Measurements from ENCODE around the gene TMTC3.

The TMTC3 gene

DNA sequence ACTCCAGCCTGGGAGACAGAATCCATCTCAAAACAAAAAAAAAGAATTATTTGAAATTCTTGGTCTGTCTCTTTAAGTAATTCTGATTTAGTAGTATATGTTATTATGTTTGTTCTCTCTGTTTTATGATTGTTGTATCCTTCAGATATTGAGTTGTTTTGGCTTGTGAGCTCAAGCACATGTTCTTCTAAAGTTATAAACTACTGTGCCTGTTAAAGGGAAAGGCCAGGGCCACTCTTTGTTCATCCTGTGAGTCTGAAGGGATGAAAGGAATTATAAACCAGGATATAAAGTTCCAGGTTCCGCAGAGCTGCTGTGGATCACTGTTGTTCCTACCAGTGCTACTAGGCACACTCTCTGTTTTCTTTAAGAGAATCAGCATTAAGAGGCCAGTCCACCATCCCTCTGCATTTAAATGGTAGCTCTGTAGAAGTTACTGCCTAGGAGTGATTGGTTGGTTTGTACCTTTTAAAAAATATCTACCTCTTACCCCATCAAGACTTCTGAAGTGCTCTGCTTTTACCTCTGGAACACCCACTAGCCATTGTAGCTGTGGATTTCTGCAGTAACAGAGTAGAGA is 14.1 kb downstream of the TMTC3 start:
- no peak overlapping the region for H3K27ac ChIP-seq (ENCODE audit: low read depth, low read length)
- peaks cover 3% of the 10 kb centered on the region; the same call in 1 of the 2 replicates for H3F3A ChIP-seq (ENCODE audit: insufficient read depth)
- no peak overlapping the region for H3K4me2 ChIP-seq (ENCODE audit: low read depth, low read length, poor library complexity, severe bottlenecking)
- peaks cover 7% of the 10 kb centered on the region; the same call in 1 of the 2 replicates for H3K36me3 ChIP-seq (ENCODE audit: low read length)
- H3K9me2 ChIP-seq (replicated peaks; ENCODE audit: insufficient read depth, low read length), result no peaks in the 10 kb centered on the region
- TF ChIP-seq EZH2phosphoT487 (conservative IDR thresholded peaks at IDR 0.05; ENCODE audit: low read length), result no peak
- H3K9me3 ChIP-seq (ENCODE audit: insufficient read depth, low read length), result no peaks in the 10 kb centered on the region
- H3K4me3 ChIP-seq (ENCODE audit: insufficient read depth, low read length, poor library complexity, severe bottlenecking), result no peak overlapping the region
- no peaks in the 10 kb centered on the region for H3K79me2 ChIP-seq (ENCODE audit: insufficient read depth, low read length)
- no peaks in the 10 kb centered on the region for H4K20me1 ChIP-seq (ENCODE audit: low read depth, low read length)
- H2AFZ ChIP-seq (ENCODE audit: low read depth, low read length, severe bottlenecking), result no peak overlapping the region
- no peak overlapping the region for H3K9ac ChIP-seq (ENCODE audit: low read length)
- no peaks in the 10 kb centered on the region for H3K27me3 ChIP-seq (ENCODE audit: low read length)

DNA sequence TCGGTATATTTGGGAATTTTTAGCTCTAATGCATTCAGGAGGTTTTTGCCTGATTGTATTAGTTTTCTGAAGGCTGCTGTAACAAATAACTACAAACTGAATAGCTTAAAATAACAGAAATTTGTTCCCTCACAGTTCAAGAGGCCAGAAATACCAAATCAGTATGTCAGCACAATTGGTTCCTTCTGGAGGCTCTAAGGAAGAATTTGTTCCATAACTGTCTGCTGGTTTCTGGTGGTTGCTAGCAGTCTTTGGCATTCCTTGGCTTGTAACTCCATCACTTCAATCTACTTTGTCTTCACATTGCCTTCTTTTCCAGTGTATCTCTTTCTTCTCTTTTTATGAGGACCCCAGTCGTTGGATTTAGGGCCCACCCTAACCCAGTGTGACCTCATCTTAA is 21.3 kb downstream of the TMTC3 start:
- Histone ChIP-seq H2AFZ (ENCODE audit: low read depth, low read length, severe bottlenecking) (no peak overlapping the region), H3K9ac (ENCODE audit: low read length) (no peak overlapping the region), H3F3A (ENCODE audit: insufficient read depth) (no peaks in the 10 kb centered on the region), H3K9me2 (replicated peaks; ENCODE audit: insufficient read depth, low read length) (no peaks in the 10 kb centered on the region), H3K27me3 (ENCODE audit: low read length) (no peaks in the 10 kb centered on the region), H3K9me3 (ENCODE audit: insufficient read depth, low read length) (no peaks in the 10 kb centered on the region), H4K20me1 (ENCODE audit: low read depth, low read length) (no peaks in the 10 kb centered on the region), H3K36me3 (ENCODE audit: low read length) (peaks cover 18% of the 10 kb centered on the region; the same call in 1 of the 2 replicates), H3K79me2 (ENCODE audit: insufficient read depth, low read length) (no peaks in the 10 kb centered on the region), H3K4me2 (ENCODE audit: low read depth, low read length, poor library complexity, severe bottlenecking) (no peak overlapping the region), H3K4me3 (ENCODE audit: insufficient read depth, low read length, poor library complexity, severe bottlenecking) (no peak overlapping the region), H3K27ac (ENCODE audit: low read depth, low read length) (no peak overlapping the region)
- TF ChIP-seq, protein P1, sequence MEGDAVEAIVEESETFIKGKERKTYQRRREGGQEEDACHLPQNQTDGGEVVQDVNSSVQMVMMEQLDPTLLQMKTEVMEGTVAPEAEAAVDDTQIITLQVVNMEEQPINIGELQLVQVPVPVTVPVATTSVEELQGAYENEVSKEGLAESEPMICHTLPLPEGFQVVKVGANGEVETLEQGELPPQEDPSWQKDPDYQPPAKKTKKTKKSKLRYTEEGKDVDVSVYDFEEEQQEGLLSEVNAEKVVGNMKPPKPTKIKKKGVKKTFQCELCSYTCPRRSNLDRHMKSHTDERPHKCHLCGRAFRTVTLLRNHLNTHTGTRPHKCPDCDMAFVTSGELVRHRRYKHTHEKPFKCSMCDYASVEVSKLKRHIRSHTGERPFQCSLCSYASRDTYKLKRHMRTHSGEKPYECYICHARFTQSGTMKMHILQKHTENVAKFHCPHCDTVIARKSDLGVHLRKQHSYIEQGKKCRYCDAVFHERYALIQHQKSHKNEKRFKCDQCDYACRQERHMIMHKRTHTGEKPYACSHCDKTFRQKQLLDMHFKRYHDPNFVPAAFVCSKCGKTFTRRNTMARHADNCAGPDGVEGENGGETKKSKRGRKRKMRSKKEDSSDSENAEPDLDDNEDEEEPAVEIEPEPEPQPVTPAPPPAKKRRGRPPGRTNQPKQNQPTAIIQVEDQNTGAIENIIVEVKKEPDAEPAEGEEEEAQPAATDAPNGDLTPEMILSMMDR (IDR thresholded peaks at IDR 0.05; ENCODE audit: insufficient read depth, low read length, poor library complexity, severe bottlenecking), result no peak
- TF ChIP-seq EZH2phosphoT487 (conservative IDR thresholded peaks at IDR 0.05; ENCODE audit: low read length), result no peak

DNA sequence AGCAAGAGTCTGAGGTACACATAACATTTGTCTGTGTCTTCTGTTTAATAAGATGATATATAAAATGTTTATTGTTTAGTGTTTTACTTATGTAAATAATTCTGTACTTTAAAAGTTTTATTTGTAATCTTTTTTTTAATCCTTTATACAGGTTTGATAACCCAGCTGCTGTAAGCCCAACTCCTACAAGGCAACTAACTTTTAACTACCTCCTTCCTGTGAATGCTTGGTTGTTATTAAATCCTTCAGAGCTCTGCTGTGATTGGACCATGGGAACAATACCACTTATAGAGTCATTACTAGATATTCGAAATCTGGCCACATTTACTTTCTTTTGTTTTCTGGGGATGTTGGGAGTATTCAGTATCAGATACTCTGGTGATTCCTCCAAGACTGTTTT is 24.1 kb downstream of the TMTC3 start:
- peaks cover 11% of the 10 kb centered on the region; the same call in 1 of the 2 replicates for H3K36me3 ChIP-seq (ENCODE audit: low read length)
- no peaks in the 10 kb centered on the region for H3K9me2 ChIP-seq (replicated peaks; ENCODE audit: insufficient read depth, low read length)
- H3K9ac ChIP-seq (ENCODE audit: low read length), result no peak overlapping the region
- H3K27ac ChIP-seq (ENCODE audit: low read depth, low read length), result no peak overlapping the region
- no peak overlapping the region for H3K4me2 ChIP-seq (ENCODE audit: low read depth, low read length, poor library complexity, severe bottlenecking)
- no peaks in the 10 kb centered on the region for H3K79me2 ChIP-seq (ENCODE audit: insufficient read depth, low read length)
- H3K9me3 ChIP-seq (ENCODE audit: insufficient read depth, low read length), result no peaks in the 10 kb centered on the region
- H3F3A ChIP-seq (ENCODE audit: insufficient read depth), result no peaks in the 10 kb centered on the region
- no peaks in the 10 kb centered on the region for H3K27me3 ChIP-seq (ENCODE audit: low read length)
- H4K20me1 ChIP-seq (ENCODE audit: low read depth, low read length), result no peaks in the 10 kb centered on the region
- no peak overlapping the region for H3K4me3 ChIP-seq (ENCODE audit: insufficient read depth, low read length, poor library complexity, severe bottlenecking)
- no peak overlapping the region for H2AFZ ChIP-seq (ENCODE audit: low read depth, low read length, severe bottlenecking)
- TF ChIP-seq, protein P1 (IDR thresholded peaks at IDR 0.05; ENCODE audit: insufficient read depth, low read length, poor library complexity, severe bottlenecking), result no peak
- no peak for TF ChIP-seq EZH2phosphoT487 (conservative IDR thresholded peaks at IDR 0.05; ENCODE audit: low read length)

DNA sequence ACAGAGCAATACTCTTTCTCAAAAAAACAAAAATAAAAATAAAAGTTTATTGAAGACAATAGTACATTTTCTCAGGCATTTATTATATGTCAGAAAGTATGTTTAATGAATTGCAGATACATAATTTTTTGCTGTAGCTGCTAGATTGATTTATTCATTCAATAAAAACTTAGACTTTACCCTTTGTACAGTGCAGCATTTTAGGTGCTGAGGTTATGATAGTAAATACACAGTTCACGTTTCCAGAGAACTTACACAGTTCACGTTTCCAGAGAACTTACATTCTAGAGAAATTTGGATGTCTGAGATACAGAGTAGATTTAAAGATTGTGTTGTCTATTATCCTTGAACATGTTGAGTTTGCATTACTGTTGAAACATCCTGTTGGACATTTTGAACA is 25.3 kb downstream of the TMTC3 start:
- Histone ChIP-seq H3K27me3 (ENCODE audit: low read length) (no peaks in the 10 kb centered on the region), H3K27ac (ENCODE audit: low read depth, low read length) (no peak overlapping the region), H2AFZ (ENCODE audit: low read depth, low read length, severe bottlenecking) (no peak overlapping the region), H3K4me2 (ENCODE audit: low read depth, low read length, poor library complexity, severe bottlenecking) (no peak overlapping the region), H4K20me1 (ENCODE audit: low read depth, low read length) (no peaks in the 10 kb centered on the region), H3K4me3 (ENCODE audit: insufficient read depth, low read length, poor library complexity, severe bottlenecking) (no peak overlapping the region), H3K79me2 (ENCODE audit: insufficient read depth, low read length) (no peaks in the 10 kb centered on the region), H3K36me3 (ENCODE audit: low read length) (peaks cover 11% of the 10 kb centered on the region; the same call in 1 of the 2 replicates), H3K9me3 (ENCODE audit: insufficient read depth, low read length) (no peaks in the 10 kb centered on the region), H3K9ac (ENCODE audit: low read length) (no peak overlapping the region), H3F3A (ENCODE audit: insufficient read depth) (no peaks in the 10 kb centered on the region), H3K9me2 (replicated peaks; ENCODE audit: insufficient read depth, low read length) (no peaks in the 10 kb centered on the region)
- no peak for TF ChIP-seq EZH2phosphoT487 (conservative IDR thresholded peaks at IDR 0.05; ENCODE audit: low read length)
- TF ChIP-seq, protein P1 (IDR thresholded peaks at IDR 0.05; ENCODE audit: insufficient read depth, low read length, poor library complexity, severe bottlenecking), result no peak

All from SU-DHL-6 (cell line).